SKM-1 (cell line): ENCODE results near the gene ASS1.
"Not testable (repeated sequence)": the region's sequence is repeated elsewhere in the genome, so short reads cannot be mapped to it uniquely, and the experiment has no call there.

Experiments used
- DNase-seq: peaks from one replicate; lab custom pipeline; 2025; ENCODE audit not compliant: unreplicated experiment; lab: John Stamatoyannopoulos, UW

Gene ASS1

DNA sequence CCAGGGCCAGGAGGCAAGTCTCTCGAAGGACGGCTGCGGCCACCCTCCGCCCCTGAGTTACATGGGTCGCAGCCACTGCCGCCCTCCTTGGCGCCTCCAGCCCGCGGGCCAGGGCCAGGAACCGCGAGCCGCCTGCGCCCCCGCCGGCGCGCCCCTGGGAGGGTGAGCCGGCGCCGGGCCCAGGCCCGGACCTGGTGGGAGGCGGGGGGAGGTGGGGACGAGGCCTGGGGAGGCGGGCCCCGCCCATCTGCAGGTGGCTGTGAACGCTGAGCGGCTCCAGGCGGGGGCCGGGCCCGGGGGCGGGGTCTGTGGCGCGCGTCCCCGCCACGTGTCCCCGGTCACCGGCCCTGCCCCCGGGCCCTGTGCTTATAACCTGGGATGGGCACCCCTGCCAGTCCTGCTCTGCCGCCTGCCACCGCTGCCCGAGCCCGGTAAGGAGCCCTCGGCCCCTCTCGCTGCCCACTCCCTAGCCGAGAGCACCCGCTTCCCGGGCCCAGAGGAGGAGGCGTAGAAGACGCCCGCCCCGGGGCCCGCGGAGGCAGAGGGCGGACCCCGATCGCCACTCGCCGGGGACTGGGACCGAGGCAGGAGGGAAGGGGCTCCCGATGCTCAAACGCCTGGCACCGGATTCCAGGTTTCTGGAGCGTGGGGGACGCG is at the start of gene ASS1:
TSS of gene ASS1 (plus strand) at position 397 of the 657 bp plus-strand sequence. CDS start 7,268 bp downstream, outside the sequence.
- no peak for DNase-seq

DNA sequence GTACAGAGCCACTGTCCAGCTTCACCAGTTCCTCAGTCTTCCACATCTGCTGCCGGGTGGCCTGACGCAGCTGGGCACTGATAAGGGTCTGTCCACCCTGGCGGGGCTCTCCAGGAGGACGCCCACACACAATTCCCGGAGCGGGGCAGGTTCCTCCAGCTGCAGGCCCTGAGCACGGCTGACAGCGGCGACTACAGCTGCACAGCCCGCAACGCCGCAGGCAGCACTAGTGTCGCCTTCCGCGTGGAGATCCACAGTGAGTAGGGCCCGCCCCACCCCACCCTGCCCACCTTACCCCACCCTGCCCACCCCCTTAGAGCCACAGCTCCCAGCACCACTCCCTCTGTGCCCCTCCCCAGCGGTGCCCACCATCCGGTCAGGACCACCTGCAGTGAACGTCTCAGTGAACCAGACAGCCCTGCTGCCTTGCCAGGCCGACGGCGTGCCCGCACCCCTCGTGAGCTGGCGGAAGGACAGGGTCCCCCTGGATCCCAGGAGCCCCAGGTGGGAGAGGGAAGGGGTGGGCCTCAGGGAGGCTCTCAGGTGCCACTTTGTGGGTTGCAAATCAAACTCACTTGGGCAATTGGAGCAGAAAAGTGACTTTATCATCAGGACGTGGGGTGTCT is 48.8 kb upstream of the ASS1 start:
- DNase-seq: no peak

DNA sequence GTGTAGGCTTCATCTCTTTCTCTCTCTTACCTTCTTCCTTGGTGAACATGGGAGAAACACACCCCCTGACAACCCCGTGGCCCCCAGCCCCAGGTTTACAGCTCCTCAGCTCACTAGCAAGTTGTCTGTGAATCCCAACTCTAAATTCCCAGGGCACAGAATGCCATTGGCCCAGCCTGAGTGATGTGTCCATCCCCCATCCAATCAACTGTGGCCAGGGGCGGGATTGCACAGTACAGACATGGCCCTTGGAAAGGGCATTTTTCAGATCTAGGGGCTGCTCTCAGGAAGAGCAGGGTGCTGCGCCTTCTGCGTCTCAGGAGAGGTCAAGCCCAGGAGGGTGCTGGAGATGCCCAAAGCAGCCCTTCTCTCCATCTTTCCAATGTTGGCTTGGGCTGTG is 48.2 kb upstream of the ASS1 start:
- no peak for DNase-seq

DNA sequence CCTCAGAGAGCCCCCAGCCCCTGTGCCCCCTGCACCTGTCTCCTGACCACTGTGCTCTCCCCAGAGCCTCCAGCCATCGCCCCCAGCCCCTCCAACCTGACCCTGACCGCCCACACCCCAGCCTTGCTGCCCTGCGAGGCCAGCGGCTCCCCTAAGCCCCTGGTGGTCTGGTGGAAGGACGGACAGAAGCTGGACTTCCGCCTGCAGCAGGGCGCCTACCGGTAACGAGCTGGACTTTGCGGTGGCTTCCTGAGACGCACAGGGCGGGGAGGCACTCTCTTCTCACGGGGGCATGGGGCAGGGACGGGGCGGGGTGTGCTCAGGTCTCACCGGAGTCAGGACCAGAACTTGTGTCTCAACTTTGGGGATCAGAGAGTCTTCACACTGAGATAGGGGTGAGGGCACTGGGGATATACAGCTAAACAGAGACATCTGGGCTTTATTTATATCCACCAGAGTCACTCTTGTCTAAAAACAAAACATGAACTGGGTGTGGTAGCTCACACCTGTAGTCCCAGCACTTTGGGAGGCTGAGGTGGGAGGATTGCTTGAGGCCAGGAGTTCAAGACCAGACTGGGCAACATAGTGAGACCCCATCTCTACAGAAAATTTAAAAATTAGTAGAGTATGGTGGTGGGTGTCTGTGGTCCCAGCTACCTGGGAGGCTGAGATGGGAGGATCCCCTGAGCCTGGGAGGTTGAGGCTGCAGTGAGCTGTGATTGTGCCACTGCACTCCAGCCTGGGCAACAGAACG is 46.1 kb upstream of the ASS1 start:
- no peak for DNase-seq

DNA sequence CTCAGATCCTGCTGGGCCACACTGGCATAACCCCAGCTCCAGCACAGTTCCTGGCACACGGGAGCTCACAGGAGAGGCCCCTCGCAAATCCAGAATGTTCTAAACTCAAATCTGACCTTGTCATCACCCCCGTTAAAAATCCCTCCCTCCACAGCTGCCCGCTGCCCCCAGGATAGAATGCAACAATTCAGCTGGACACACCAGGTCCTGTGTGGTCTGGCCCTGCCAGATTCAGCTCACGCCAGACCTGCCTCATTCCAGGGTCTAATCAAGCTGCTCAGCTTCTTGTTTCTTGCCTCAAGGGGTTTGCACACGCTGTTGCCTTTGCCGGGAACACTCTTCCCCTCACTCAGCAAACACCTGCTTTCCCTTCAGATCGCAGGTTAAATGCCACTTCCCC is 45.0 kb upstream of the ASS1 start:
- DNase-seq: no peak

DNA sequence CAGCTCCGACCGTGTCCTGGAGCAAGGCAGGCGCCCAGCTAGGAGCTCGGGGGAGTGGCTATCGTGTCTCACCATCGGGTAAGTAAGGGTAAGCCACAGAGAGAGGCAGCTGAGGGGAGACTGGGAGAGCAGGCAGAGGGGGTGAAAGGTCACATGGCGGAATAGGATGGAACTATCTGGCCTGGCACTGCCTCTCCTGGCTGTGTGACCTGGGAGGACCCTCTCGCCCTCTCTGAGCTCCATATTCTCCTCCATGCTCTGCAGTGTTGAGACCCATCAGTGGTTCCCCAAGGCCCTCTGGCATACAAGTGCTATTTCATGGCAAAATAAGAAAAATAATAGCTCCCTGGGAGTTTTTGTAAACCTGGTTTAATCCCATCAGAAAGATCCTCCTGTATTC is 43.9 kb upstream of the ASS1 start:
- DNase-seq: no peak

DNA sequence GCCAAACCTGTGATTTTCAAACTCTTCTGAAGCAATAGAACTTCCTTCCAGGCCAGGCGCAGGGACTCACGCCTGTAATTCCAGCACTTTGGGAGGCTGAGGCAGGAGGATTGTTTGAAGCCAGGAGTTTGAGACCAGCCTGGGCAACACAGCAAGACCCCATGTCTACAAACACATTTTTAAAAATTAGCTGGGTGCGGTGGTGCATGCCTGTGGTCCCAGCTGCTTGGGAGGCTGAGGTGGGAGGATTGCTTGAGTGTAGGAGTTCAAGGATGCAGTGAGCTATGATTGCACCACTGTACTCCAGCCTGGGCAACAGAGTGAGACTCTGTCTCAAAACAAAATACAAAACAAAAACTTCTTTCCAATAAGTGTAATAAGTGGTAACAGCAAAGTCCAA is 43.0 kb upstream of the ASS1 start:
- DNase-seq: not testable (repeated sequence)

DNA sequence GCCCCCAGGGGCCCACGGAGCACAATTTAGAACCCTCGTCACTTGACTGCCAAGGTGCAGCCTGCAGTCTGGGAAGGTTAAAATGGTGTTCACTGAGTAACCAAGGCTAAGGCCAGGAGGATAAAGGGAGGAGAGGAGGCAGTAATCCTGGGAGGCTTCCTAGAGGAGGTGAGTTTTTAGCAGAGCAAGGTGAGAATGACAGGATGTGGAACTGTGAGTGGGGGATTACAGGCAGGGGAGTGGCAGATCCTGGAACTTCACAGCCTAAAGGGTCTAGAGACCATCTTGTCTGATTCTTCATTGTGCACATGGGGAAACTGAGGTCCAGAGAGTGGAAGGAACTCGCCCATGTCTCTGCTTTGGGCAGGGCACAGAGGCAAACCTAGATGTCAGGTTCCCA is 42.5 kb upstream of the ASS1 start:
- DNase-seq: no peak

DNA sequence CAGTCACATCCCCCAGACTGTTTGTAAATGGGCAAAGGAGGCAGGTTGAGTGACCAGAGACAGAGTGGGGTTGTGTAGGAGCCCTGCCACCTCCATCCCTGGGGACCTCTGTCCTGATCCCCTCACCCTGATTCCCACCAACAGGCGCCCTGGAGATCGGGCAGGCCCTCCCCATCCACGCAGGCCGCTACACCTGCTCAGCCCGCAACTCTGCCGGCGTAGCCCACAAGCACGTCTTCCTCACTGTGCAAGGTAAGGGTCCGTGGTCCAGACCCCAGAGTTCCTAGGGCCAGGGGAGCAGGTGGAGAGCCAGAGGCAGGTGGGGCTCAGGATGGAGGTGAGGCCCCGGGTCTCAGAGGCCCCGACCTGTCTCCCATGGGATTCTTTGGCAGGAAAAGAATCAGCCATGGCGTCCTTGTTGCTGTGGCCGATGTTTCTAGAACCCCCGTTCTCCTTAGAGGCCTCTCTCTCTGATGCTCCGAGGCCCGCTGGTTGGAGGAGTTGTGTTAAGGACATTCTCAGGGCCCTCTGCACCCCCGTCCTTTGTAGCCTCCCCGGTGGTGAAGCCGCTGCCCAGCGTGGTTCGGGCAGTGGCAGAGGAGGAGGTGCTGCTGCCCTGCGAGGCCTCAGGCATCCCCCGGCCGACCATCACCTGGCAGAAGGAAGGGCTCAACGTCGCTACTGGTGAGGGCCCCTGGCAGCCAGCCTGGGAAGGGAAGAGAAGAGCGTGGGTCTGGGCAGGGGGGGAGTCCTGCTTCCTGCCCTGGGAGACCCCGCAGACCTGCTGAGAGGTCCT is 41.9 kb upstream of the ASS1 start:
- no peak for DNase-seq

DNA sequence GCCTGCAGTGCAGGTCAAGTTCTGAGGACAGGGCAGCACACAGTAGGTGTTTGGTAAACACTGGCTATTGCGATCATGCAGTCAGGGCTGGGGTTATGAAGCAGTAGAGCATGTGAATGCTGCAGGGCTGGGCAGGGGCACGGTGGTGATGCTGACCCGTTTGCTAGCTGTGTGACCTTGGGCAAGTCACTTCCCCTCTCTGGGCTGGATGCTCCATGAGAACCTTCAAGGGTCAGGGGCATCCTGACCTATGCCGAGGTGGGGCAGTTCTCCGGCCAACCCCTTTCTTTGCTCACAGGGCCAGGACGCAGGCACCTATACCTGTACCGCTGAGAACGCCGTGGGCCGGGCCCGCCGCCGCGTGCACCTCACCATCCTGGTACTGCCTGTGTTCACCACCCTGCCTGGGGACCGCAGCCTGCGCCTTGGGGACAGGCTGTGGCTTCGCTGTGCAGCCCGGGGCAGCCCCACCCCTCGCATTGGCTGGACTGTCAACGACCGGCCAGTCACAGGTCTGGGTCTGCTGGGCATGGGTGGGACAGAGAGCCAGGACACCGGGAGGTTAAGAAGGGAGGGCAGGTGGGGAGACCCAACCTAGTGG is 39.0 kb upstream of the ASS1 start:
- DNase-seq: no peak

DNA sequence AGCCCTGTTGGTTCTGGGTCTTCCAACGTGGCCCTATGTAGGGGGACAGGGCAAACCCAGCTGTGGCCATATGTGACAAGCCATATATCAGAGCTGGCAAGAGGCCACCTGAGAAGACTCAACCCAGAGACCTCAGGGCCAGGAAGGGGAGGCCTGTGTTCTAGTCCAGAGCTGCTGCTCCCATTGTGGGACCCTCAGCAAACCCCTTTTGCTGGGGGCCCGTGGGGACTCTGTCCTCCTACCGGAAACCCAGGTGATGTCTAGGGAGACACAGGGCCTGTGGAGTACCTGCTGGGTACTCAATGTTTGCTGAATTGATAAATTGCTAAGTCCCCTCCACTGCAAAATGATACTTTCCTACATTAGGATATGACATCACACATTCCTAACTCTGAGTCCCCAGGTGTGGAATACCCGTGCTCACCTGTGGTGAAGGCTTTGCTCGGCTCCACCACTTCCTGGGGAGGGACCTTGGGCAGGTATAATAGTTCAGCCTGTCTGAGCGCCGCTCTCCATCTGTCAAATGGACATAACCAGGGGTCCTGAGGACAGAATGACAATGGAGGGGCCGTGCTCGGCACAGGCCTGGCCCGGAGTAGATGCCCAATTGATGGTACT is 38.4 kb upstream of the ASS1 start:
- DNase-seq: no peak

DNA sequence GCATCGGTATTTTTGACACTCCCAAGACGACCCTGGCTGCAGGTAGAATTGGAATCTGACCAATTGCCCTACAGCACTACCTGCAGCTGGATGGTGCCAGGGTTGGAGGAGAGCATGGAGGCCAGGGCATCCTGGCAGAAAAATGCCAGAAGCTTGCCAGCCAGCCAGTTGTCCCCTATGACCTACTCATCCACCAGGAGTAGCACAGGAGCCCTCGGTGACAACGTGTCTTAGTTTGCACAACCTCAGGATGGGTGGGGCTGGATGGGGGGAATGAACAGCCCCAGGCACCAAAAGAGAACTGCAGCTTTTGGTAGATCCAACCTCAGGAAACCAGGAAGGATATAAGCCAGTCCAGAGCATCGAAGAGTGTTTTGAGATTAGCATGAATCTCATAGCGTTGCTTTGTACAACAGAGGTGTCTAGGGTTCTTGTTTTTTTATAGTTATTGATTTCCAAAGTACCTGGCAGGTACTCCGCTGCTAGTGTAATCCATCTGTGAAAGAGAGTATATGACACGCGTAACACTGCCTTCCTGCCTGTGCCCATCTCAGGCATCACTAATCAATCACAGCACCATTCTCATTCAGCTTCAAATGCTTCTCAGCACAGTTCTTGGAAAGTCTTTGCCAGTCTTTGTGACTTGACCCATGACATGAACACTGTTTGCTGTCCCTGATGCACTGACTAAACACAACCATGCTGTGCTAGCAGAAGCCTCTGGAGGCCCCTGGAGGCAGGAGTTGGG is 36.7 kb upstream of the ASS1 start:
- DNase-seq: no peak

DNA sequence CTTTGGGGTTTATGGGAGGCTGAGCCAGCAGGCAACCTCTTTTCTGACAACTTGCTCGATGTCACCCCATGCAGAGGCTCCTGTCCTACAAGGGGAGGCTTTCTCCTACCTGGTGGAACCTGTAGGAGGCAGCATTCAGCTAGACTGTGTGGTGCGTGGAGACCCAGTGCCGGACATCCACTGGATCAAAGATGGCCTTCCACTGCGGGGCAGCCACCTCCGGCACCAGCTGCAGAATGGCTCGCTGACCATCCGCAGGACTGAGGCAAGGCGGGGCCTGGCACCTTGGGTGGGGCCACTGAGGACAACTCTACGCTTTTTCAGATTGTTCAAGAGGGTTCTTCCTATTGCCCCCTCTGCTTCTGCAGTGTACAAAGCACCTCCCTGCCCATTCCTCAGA is 36.1 kb upstream of the ASS1 start:
- DNase-seq: no peak

DNA sequence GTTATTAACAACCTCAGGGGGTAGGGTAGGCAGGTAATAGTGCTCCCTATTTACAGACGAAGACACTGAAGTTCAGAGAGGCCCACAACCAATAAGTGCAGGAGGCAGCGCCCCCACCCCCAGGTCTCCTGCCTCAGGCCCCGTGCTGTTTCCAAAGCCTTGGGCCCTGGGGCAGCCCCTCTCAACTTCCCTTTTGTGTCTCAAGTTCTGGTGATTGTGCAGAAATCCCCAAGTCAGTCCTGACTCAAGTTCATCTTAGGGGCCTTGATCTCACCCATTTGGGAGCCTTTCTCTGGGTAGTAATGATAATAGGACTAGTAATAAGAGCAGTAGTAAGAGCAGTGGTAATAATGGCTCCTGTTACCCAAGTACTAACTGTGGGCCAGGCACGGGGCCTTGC is 35.5 kb upstream of the ASS1 start:
- no peak for DNase-seq

DNA sequence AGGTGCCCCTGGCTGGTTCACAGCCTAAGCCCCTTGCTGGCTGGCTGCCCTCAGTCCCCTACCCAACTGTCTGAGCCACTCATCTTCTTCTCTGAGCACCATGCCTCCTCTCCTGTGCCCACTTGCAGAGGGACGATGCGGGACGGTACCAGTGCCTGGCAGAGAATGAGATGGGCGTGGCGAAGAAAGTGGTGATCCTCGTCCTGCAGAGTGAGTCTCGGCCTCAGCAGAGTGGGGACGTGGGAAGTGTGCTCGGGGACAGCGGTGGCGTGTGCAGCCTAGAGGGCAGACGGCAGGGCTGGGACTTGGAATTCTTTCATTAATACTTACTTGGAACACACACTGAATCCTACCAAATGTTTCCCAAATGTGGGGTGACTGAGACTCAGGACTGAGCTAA is 34.3 kb upstream of the ASS1 start:
- no peak for DNase-seq

DNA sequence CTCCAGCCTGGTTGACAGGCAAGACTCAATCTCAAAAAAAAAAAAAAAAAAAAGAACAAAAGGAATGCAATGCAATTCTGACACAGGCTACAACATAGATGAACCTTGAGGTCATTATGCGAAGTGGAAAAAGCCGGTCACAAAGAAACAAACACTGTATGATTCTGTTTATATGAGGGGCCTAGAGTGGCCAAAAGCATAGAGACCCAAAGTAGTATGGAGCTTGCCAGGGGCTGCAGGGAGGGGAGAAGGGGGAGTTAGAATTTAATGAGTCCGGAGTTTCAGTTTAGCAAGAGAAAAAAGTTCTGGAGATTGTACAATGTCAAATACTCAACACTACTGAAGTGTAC is 33.2 kb upstream of the ASS1 start:
- DNase-seq: no peak

DNA sequence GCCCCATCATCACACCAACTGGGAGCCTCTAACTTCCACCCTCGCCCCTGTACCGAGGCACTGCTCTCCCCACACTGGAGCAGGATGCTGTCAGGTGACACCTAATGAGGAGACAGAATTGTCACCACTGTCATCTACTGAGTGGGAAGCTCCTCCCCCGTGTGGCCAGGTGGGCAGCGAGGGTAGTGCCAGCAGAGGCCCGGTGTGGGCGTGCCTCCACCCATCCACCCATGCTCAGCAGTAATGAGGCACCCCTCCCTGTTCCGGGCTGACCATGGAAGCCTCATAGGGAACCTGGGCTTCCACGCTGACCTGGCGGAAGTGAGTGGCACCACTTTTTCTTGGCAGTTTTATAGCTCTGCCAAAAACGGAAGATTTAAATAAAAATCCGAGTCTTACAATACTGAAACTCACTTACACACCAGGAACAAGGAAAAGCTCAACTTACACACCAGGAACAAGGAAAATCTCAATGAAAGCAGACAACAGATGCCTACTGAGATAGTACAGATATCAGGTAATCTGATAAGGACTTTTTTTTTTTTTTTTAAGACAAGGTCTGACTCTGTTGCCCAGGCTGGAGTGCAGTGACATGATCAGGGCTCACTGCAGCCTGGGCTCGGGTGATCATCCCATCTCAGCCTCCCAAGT is 30.6 kb upstream of the ASS1 start:
- no peak for DNase-seq

DNA sequence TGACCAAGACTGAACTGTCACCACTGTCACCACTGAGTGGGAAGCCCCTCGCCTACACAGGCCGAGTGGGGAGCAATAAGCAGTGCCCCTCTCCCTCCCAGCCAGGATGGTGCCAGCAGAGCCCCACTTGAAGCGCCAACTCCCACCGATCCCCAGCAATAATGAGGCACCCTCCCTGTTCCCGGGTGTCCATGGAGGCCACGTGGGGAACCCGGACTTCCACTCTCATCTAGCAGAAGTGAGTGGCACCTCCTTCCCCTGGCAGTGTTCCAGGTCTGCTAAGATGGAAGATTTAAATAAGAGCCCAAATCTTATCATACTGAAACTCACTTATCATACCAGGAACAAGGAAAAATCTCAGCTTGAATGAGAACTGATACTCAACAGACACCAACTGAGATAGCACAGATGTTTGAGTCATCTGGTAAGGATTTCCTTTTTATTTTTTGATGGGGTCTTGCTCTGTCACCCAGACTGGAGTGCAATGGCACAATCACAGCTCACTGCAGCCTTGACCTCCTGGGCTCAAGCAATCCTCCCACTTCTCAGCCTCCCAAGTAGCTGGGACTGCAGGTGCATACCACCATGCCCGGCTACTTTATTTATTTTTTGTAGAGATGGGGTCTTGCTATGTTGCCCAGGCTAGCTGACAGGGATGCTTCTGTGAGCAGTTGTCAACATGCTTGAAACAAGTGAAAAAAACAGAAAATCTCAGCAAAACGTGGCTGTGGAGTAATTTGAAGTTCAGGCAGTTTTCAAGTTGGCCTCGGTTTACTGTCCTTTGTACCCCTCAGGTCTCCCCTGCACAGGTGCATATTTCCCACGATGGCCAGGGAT is 29.6 kb upstream of the ASS1 start:
- DNase-seq: no peak

DNA sequence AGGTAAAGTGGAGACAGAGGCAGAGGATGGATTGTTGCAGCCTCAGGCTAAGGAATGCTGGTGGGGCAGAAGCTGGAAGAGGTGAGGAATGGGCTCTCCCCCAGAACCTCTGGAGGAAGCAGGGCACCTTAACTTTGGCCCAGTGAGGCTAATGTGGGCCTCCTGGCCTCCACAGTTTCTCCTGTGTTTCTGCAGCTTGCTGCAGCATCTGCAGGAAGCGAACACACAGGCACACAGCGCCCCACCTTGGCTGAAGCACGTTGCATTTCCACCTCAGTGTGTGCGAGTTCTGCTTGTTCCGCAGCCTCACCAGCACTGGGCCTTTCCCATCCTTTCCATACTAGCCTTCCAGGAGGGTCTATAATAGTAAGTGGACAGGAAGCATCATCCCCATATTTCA is 27.2 kb upstream of the ASS1 start:
- no peak for DNase-seq
